H1 (cell line): Measurements from ENCODE around the gene MPHOSPH9. TPM values are rescaled to one million over a fixed set of nuclear protein-coding genes. Genes with fewer than 3 reads are reported as not detected.

Experiments used
- CTCF ChIA-PET: fragments of 300-600 bp; sonication (Branson Sonifier 250); formaldehyde crosslinking; loops from one replicate; lab custom pipeline; 2021; ENCODE audit not compliant: partially characterized antibody; lab: Charles Lee
- POLR2A ChIA-PET: fragments of 300-600 bp; sonication (Branson Sonifier 250); formaldehyde crosslinking; loops from one replicate; lab custom pipeline; 2021; ENCODE audit warnings: inconsistent platforms; ENCODE audit not compliant: partially characterized antibody; lab: Charles Lee
- DNase-seq, 2 experiments: peaks; one replicate each; pipeline versions ENCODE4 v3.0.0 to v3.0.0-alpha.2; 2010 to 2022; ENCODE audit warnings: low spot score in 2 of 2, low read depth in 1 of 2, mixed read lengths in 1 of 2
- FAIRE-seq: peaks from 2 replicates; lab custom pipeline; 2011; peaks lifted over from hg19 to GRCh38; lab: Jason Lieb, UNC
- H2AFZ ChIP-seq: 2 replicates; pipeline ENCODE4 v1.8.1; 2012; ENCODE audit warnings: low read length, inconsistent platforms
- H2AK5ac ChIP-seq: 2 replicates; pipeline ENCODE4 v1.6.1; 2013; ENCODE audit warnings: low read depth, low read length
- H2BK120ac ChIP-seq: replicated peaks from 2 replicates; pipeline ENCODE3; 2013; ENCODE audit warnings: low read depth, low read length, inconsistent platforms
- H2BK12ac ChIP-seq: 2 replicates; pipeline ENCODE4 v1.6.1; 2013; ENCODE audit warnings: low read depth, low read length
- H2BK15ac ChIP-seq: 2 replicates; pipeline ENCODE4 v1.6.1; 2013; ENCODE audit warnings: low read length
- H2BK20ac ChIP-seq: 2 replicates; pipeline ENCODE4 v1.6.1; 2013; ENCODE audit warnings: low read length
- H2BK5ac ChIP-seq: 2 replicates; pipeline ENCODE4 v1.6.1; 2013; ENCODE audit warnings: low read depth, low read length
- H3K14ac ChIP-seq: 2 replicates; pipeline ENCODE4 v1.6.1; 2013; ENCODE audit warnings: inconsistent platforms; ENCODE audit not compliant: insufficient read length
- H3K18ac ChIP-seq: 2 replicates; pipeline ENCODE4 v1.6.1; 2013; ENCODE audit warnings: low read length; ENCODE audit errors: extremely low read depth
- H3K23ac ChIP-seq: 2 replicates; pipeline ENCODE4 v1.6.1; 2013; ENCODE audit warnings: inconsistent platforms; ENCODE audit not compliant: insufficient read length
- H3K23me2 ChIP-seq: 2 replicates; pipeline ENCODE4 v1.6.1; 2013; ENCODE audit warnings: low read depth, low read length
- H3K27ac ChIP-seq: 2 replicates; pipeline ENCODE4 v1.6.1; 2011; ENCODE audit warnings: low read depth, low read length, inconsistent platforms
- H3K27me3 ChIP-seq, 4 experiments: replicated peaks in 1 of 4; 1 replicate in 1 of 4; 2 replicates in 3 of 4; pipeline versions ENCODE4 v1.6.1 to v1.8.1; 2011 to 2013; ENCODE audit warnings: low read length in 3 of 4, mild to moderate bottlenecking in 3 of 4, inconsistent platforms in 2 of 4, mixed read lengths in 2 of 4, moderate library complexity in 1 of 4; ENCODE audit not compliant: control insufficient read depth in 3 of 4, insufficient read depth in 3 of 4; ENCODE audit errors: extremely low read depth in 1 of 4
- H3K36me3 ChIP-seq, 4 experiments: 2 replicates each; pipeline versions ENCODE4 v1.6.1 to v1.8.1; 2011 to 2013; ENCODE audit warnings: mild to moderate bottlenecking in 4 of 4, low read length in 3 of 4, moderate library complexity in 2 of 4, control low read depth in 1 of 4, inconsistent platforms in 1 of 4; ENCODE audit not compliant: insufficient read depth in 4 of 4, control insufficient read depth in 2 of 4
- H3K4ac ChIP-seq: replicated peaks from 2 replicates; pipeline ENCODE3; 2013; ENCODE audit warnings: low read length, low read depth, mixed read lengths, inconsistent platforms; ENCODE audit not compliant: insufficient read length
- H3K4me1 ChIP-seq, 4 experiments: replicated peaks in 1 of 4; 1 replicate in 1 of 4; 2 replicates in 3 of 4; pipeline versions ENCODE4 v1.6.1 to v1.8.1; 2011 to 2013; ENCODE audit warnings: low read length in 3 of 4, inconsistent platforms in 2 of 4, mixed read lengths in 1 of 4; ENCODE audit not compliant: insufficient read depth in 4 of 4, control insufficient read depth in 3 of 4
- H3K4me2 ChIP-seq, 2 experiments: 2 replicates each; pipeline versions ENCODE4 v1.6.1 to v1.8.1; 2011 to 2013; ENCODE audit warnings: low read depth in 2 of 2, low read length in 2 of 2, control low read depth in 1 of 2, inconsistent platforms in 1 of 2, mild to moderate bottlenecking in 1 of 2; ENCODE audit not compliant: insufficient read depth in 1 of 2
- H3K4me3 ChIP-seq, 4 experiments: fragments of 200-600, 300-600 bp in 1 of 4; sonication (generic), shearing (Covaris generic), sonication (Bioruptor Twin) in 1 of 4; 2 replicates each; pipeline versions ENCODE4 v1.5.1 to v1.8.1; 2011 to 2016; ENCODE audit warnings: low read length in 4 of 4, low read depth in 3 of 4, control low read depth in 2 of 4, inconsistent platforms in 2 of 4, mild to moderate bottlenecking in 2 of 4, mixed read lengths in 1 of 4, moderate library complexity in 1 of 4; ENCODE audit not compliant: insufficient read depth in 2 of 4; ENCODE audit errors: extremely low read depth in 1 of 4
- H3K56ac ChIP-seq: replicated peaks from 2 replicates; pipeline ENCODE3; 2013; ENCODE audit warnings: low read depth, mild to moderate bottlenecking, mixed read lengths, low read length, inconsistent platforms; ENCODE audit not compliant: insufficient read length
- H3K79me1 ChIP-seq: 2 replicates; pipeline ENCODE4 v1.6.1; 2013; ENCODE audit warnings: low read depth, low read length, control low read depth
- H3K79me2 ChIP-seq, 2 experiments: 2 replicates each; pipeline versions ENCODE4 v1.6.1 to v1.8.1; 2012 to 2013; ENCODE audit warnings: low read length in 2 of 2, mild to moderate bottlenecking in 2 of 2, inconsistent platforms in 1 of 2; ENCODE audit not compliant: insufficient read depth in 2 of 2, control insufficient read depth in 1 of 2
- H3K9ac ChIP-seq, 4 experiments: replicated peaks in 1 of 4; 1 replicate in 1 of 4; 2 replicates in 3 of 4; pipeline versions ENCODE4 v1.6.1 to v1.8.1; 2011 to 2013; ENCODE audit warnings: low read depth in 3 of 4, low read length in 3 of 4, control low read depth in 2 of 4, mild to moderate bottlenecking in 2 of 4, moderate library complexity in 2 of 4, inconsistent platforms in 1 of 4; ENCODE audit errors: extremely low read depth in 1 of 4
- H3K9me3 ChIP-seq, 2 experiments: 2 replicates each; pipeline versions ENCODE4 v1.6.1 to v1.8.1; 2012 to 2013; ENCODE audit warnings: mild to moderate bottlenecking in 2 of 2, moderate library complexity in 2 of 2, control low read depth in 1 of 2, inconsistent platforms in 1 of 2, low read depth in 1 of 2, low read length in 1 of 2, mixed read lengths in 1 of 2; ENCODE audit not compliant: insufficient read depth in 2 of 2
- H4K20me1 ChIP-seq, 2 experiments: replicated peaks in 1 of 2; 2 replicates each; pipeline versions ENCODE3 to v1.8.1; 2011 to 2013; ENCODE audit warnings: inconsistent platforms in 2 of 2, low read length in 2 of 2, mild to moderate bottlenecking in 1 of 2; ENCODE audit not compliant: insufficient read depth in 2 of 2, control insufficient read depth in 1 of 2
- H4K5ac ChIP-seq: 2 replicates; pipeline ENCODE4 v1.6.1; 2013; ENCODE audit warnings: low read length, low read depth, mixed read lengths, inconsistent platforms; ENCODE audit not compliant: insufficient read length
- H4K8ac ChIP-seq: 2 replicates; pipeline ENCODE4 v1.8.0; 2013; ENCODE audit warnings: mild to moderate bottlenecking, moderate library complexity, low read length, inconsistent platforms; ENCODE audit not compliant: insufficient read depth; ENCODE audit errors: extremely low read depth
- H4K91ac ChIP-seq: replicated peaks from 2 replicates; pipeline ENCODE3; 2013; ENCODE audit warnings: low read length, mixed read lengths, inconsistent platforms; ENCODE audit not compliant: insufficient read length
- POLR2AphosphoS5 ChIP-seq: IDR thresholded peaks from 2 replicates; pipeline ENCODE4 v1.6.1; 2011; ENCODE audit warnings: low read depth, low read length
- SRF ChIP-seq: IDR thresholded peaks from 2 replicates; pipeline ENCODE4 v1.6.1; 2011; ENCODE audit warnings: mild to moderate bottlenecking, low read depth, low read length, moderate library complexity
- TBP ChIP-seq: IDR thresholded peaks from 2 replicates; pipeline ENCODE4 v1.6.1; 2011; ENCODE audit warnings: low read depth, low read length, improper control_type of control experiment
- WGBS, 2 experiments: shearing (Covaris generic) in 1 of 2; methylation state at CpG; one replicate each; pipeline versions ENCODE4 v1.1.6 to v1.1.7; 2013 to 2015; ENCODE audit warnings: low lambda C conversion rate in 2 of 2, mixed read lengths in 2 of 2, inconsistent platforms in 1 of 2, low coverage in 1 of 2, missing lambda C conversion rate in 1 of 2; ENCODE audit not compliant: insufficient replicate concordance in 2 of 2, insufficient coverage in 1 of 2, insufficient read length in 1 of 2; ENCODE audit errors: extremely low coverage in 1 of 2, missing lambda C conversion rate in 1 of 2; 5-methylcytosine and 5-hydroxymethylcytosine counted together
- polyA plus RNA-seq, 7 experiments: library from polyadenylated mRNA; depleted of rRNA in 3 of 7; stranded (reverse) in 5 of 7; unstranded in 2 of 7; fragments of >200 nt in 5 of 7; fragments of 200-250 nt in 2 of 7; gene quantifications; 1 replicate in 5 of 7; 2 replicates in 1 of 7; 4 replicates in 1 of 7; pipeline versions ENCODE4 v1.2.1 to v1.2.3, GENCODE V29; 2011 to 2013; ENCODE audit warnings: missing spikeins in 2 of 7, mixed read lengths in 2 of 7
- total RNA-seq: library from RNA; stranded (reverse); fragmentation: NEBNext Ultra II Directional; extraction: Animal tissue kit (Norgen Biotek cat#: 25700); gene quantifications from 2 replicates; pipeline ENCODE4 v1.2.1, GENCODE V29; 2021

Gene MPHOSPH9
- total and polyA plus RNA-seq, 2 of the 8 experiments (the other 6 are each of a cell fraction or from before 2014, with no cell fraction given) = 8.8 to 48.8 TPM

- H3K27ac ChIP-seq = no peak overlapping the region
- 32% methylated on average over 2 of the region's 2 CpGs; no CpG with 5 or more reads in 1 of the 2 experiments for WGBS, 2 experiments
- TF ChIP-seq TBP (peak; percentile 27; the same call in 1 of the 2 replicates), POLR2AphosphoS5 (no peak), SRF (no peak)
- TF ChIP-seq, all 59 proteins: peak for 1
- Histone ChIP-seq H4K5ac (no peak overlapping the region), H3K4me3 (peak overlapping the region in 1 of 4 experiments; percentile 10; a peak in 1 of 8 replicates), H3K4me1 (peaks cover 6 to 26% (median 9%) of the 10 kb centered on the region in 4 experiments), H3K27me3 (peaks cover 10 to 27% (median 25%) of the 10 kb centered on the region in 4 experiments; a peak in 6 of 7 replicates), H3K79me1 (no peaks in the 10 kb centered on the region), H3K56ac (no peak overlapping the region), H2BK20ac (no peak overlapping the region), H3K79me2 (no peaks in the 10 kb centered on the region), H3K14ac (no peak overlapping the region), H2AK5ac (no peak overlapping the region), H4K20me1 (no peaks in the 10 kb centered on the region), H3K18ac (no peak overlapping the region; the same call in 1 of the 2 replicates), H3K9ac (no peak overlapping the region), H3K23ac (no peak overlapping the region), H2AFZ (no peak overlapping the region), H2BK5ac (no peak overlapping the region), H3K23me2 (peaks cover 10% of the 10 kb centered on the region; the same call in 1 of the 2 replicates), H2BK120ac (no peak overlapping the region), H3K9me3 (no peaks in the 10 kb centered on the region), H3K4ac (no peak overlapping the region), H3K36me3 (no peaks in the 10 kb centered on the region; a peak in 1 of 8 replicates), H2BK12ac (no peak overlapping the region), H2BK15ac (no peak overlapping the region), H4K8ac (no peak overlapping the region), H3K4me2 (peak overlapping the region; percentile 17 to 41; a peak in 3 of 4 replicates), H4K91ac (no peak overlapping the region)
- DNase-seq (no peak), FAIRE-seq (peak; percentile 69)
- ChIA-PET CTCF (interaction anchor here (0.6 to 3.1 kb wide), 9 partner anchors 11 to 175 kb away, joined by 3 to 9 read pairs (median 3); no protein-coding TSS in a partner anchor), POLR2A (interaction anchor here (0.6 to 1.3 kb wide), 4 partner anchors 10 to 28 kb away, joined by 3 to 4 read pairs (median 3); no protein-coding TSS in a partner anchor)
Observed at GRCh38 chr12:123153906-123154305, 79.0 kb downstream of the MPHOSPH9 start.
